Purkinje cell (primary cell): ENCODE measurements around the gene CCZ1B. TPM values are rescaled to one million over a fixed set of nuclear protein-coding genes. Genes with fewer than 3 reads are reported as not detected.

ENCODE experiments used
- polyA plus RNA-seq: library from polyadenylated mRNA; unstranded; fragments of >200 nt; fragmentation: Nextera tagmentation; gene quantifications from 2 replicates; pipeline ENCODE4 v1.2.1, GENCODE V29; 2014

The CCZ1B gene
- 41.2 and 41.5 TPM in 2 replicates for polyA plus RNA-seq

DNA sequence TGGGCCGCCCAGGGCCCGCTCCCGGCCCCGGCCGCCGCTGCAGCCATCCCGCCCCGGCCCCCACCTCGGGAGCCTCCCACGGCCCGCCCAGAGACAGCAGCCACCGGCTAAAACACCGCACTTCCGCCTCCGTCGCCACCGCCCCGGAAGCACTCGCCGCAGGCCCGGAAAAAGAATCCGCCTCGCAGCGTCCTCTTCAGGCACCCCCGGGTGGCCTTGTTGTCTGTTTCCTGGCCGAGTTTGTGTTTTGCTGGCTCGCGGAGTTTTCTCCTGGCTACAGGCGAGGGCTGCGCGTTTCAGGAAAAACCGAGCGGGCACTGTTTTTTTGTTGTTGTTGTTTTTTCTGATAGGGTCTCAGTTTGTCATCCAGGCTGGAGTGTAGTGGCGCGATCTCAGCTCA is at the start of gene CCZ1B:
Gene CCZ1B, minus strand, starts transcription at position 125 of the 400 bp plus-strand sequence. Its CDS starts 78 bp downstream, at position 47.

DNA sequence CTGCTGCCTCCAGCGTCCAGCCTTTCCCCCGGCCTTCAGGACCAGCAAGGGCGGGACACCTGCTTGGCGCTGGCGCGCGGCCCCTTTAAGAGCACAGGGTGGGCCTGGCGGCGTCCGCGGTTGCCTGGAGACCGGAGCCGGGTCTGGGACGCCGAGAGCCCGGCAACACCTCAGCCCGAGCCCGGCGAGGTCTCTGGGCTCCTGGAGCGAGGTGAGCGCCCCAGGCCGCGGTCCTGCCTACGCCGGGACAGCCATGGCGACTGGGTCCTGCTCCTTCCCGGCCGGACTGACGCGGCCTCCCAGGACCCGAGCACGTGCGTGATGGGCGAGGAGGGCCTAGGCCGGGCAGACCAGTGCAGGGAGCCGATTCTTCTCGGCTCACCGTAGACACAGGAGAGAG is 72.1 kb downstream of the CCZ1B start, which contains the start of gene RSPH10B2:
Gene RSPH10B2, plus strand, starts transcription at position 140 of the 400 bp plus-strand sequence. CDS start 3,575 bp downstream, outside the sequence.

Other genes with a start within 250 kb of the CCZ1B start
- 36.5 and 51.9 TPM in 2 replicates for gene ZDHHC4, start 248.8 kb downstream of the CCZ1B start, polyA plus RNA-seq
- gene INTS15, start 236.3 kb downstream of the CCZ1B start, polyA plus RNA-seq: 2.0 and 3.0 TPM in 2 replicates
- gene ZNF853, start 210.7 kb downstream of the CCZ1B start, polyA plus RNA-seq: not detected in 2 replicates
- gene ZNF316, start 189.0 kb downstream of the CCZ1B start, polyA plus RNA-seq: 0.04 and 0.07 TPM in 2 replicates
- gene ZNF12, start 119.3 kb downstream of the CCZ1B start, polyA plus RNA-seq: 18.1 and 23.9 TPM in 2 replicates
- gene RSPH10B2, start 72.2 kb downstream of the CCZ1B start, polyA plus RNA-seq: 0.47 TPM in 1 of 2 replicates, not detected in the other